GM21825 (cell line): Measurements from ENCODE around the gene LOXL4.

Source experiments
- ATAC-seq: cut with Tn5 transposase; IDR thresholded peaks from one replicate; pipeline ENCODE4 v1.9.1; 2021; ENCODE audit warnings: mild to moderate bottlenecking, moderate library complexity; ENCODE audit not compliant: unreplicated experiment

The LOXL4 gene

GRCh38 chr10:98265403-98266378, 2.3 kb downstream of the LOXL4 start:
- ATAC-seq = no peak

GRCh38 chr10:98264378-98265065, 3.5 kb downstream of the LOXL4 start:
- no peak for ATAC-seq

- ATAC-seq = no peak
These were observed 4.9 kb downstream of the LOXL4 start for GRCh38 chr10:98263088-98263487.

GRCh38 chr10:98262571-98262970, 5.4 kb downstream of the LOXL4 start:
- no peak for ATAC-seq

- no peak for ATAC-seq
These were observed 6.3 kb downstream of the LOXL4 start for GRCh38 chr10:98261436-98262277.

GRCh38 chr10:98260752-98261151, 7.2 kb downstream of the LOXL4 start:
- ATAC-seq = no peak

GRCh38 chr10:98260350-98260749, 7.6 kb downstream of the LOXL4 start:
- ATAC-seq = no peak

- ATAC-seq = no peak
These were observed 8.2 kb downstream of the LOXL4 start for GRCh38 chr10:98259606-98260315.

GRCh38 chr10:98258683-98259454, 9.1 kb downstream of the LOXL4 start:
- ATAC-seq = no peak

- no peak for ATAC-seq
These were observed 10.0 kb downstream of the LOXL4 start for GRCh38 chr10:98257961-98258360.

- ATAC-seq = no peak
These were observed 10.8 kb downstream of the LOXL4 start for GRCh38 chr10:98257198-98257597.

GRCh38 chr10:98256692-98257091, 11.3 kb downstream of the LOXL4 start:
- no peak for ATAC-seq

GRCh38 chr10:98255146-98255877, 12.7 kb downstream of the LOXL4 start:
- ATAC-seq = no peak

GRCh38 chr10:98254234-98254974, 13.6 kb downstream of the LOXL4 start:
- no peak for ATAC-seq

GRCh38 chr10:98253499-98253898, 14.5 kb downstream of the LOXL4 start:
- no peak for ATAC-seq

GRCh38 chr10:98252464-98252863, 15.5 kb downstream of the LOXL4 start:
- ATAC-seq = no peak

- no peak for ATAC-seq
These were observed 16.6 kb downstream of the LOXL4 start for GRCh38 chr10:98251399-98251798.

GRCh38 chr10:98249134-98249533, 18.9 kb downstream of the LOXL4 start:
- ATAC-seq = no peak
